HG03565 (cell line): ENCODE measurements around the gene FBRSL1.

Experiments
- ATAC-seq: cut with Tn5 transposase; IDR thresholded peaks from one replicate; pipeline ENCODE4 v1.9.1; 2021; ENCODE audit warnings: mild to moderate bottlenecking, moderate library complexity; ENCODE audit not compliant: unreplicated experiment

Gene FBRSL1

DNA sequence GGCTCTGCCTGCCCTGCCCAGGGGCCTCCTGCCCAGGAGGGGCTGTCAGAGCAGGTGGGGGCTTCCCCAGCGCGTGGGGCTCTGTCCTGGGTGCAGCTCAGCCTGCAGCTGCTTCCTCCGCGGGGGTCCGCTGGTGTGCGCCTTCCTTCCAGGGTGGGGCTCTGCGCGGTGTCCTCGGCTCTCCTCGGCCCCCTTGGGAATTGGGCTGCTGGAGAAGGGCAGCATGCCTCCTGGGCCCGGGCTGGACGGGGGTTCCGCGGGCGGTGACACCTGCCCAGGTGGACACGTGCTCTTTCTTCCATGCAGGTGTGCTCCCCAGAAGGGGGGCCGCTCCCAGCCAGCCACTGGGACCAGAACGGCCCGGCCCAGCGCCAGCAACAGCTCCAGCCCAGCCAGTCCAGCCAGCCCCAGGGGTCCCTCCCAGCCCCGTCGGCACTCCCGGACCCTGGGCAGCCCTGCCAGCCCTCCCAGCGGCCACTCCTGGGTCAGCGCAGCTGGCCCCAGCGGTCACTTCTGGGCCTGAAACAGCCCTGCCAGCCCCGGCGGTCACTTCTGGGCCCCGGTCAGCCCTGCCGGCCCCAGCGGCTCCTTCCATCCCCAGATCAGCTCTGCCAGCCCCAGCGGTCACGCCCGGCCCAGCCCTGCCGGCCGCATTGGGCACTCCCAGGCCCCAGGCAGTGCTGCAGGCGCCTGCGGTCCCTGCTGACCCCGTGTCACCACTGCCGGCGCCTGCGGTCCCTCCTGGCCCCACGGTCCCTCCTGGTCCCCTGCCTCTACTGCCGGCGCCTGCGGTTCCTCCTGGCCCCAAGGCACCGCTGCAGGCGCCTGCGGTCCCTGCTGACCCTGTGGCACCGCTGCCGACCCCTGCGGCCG, 19.1 kb downstream of the FBRSL1 start:
- no peak for ATAC-seq

DNA sequence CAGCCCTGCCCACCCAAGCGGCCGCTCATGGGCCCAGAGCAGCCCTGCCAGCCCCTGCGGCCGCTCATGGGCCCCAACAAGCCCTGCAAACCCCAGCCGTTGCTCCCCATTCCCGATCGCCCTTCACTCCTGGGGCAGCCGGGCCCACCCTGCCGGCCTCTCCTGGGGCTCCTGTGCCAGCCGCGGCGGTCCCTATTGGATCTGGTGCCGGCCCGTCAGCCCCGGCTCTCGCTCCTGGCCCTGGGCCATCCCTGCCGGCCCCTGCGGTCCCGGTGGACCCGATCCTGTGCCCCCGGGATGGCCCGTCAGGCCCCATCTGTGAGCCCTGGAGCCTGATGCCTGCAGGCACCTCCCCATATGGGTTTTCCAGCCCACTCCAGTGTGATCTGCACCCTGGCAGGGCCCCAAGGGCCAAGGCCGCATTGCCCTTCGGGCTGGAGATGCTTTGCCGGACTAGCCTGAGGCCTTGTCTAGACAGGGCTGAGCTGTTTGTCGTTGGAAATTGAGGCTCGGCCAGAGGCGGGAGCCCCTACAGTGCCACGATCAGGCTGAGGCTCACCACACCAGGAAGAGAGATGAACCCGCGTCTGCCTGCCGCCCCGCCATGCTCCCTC, 20.3 kb downstream of the FBRSL1 start:
- no peak for ATAC-seq

DNA sequence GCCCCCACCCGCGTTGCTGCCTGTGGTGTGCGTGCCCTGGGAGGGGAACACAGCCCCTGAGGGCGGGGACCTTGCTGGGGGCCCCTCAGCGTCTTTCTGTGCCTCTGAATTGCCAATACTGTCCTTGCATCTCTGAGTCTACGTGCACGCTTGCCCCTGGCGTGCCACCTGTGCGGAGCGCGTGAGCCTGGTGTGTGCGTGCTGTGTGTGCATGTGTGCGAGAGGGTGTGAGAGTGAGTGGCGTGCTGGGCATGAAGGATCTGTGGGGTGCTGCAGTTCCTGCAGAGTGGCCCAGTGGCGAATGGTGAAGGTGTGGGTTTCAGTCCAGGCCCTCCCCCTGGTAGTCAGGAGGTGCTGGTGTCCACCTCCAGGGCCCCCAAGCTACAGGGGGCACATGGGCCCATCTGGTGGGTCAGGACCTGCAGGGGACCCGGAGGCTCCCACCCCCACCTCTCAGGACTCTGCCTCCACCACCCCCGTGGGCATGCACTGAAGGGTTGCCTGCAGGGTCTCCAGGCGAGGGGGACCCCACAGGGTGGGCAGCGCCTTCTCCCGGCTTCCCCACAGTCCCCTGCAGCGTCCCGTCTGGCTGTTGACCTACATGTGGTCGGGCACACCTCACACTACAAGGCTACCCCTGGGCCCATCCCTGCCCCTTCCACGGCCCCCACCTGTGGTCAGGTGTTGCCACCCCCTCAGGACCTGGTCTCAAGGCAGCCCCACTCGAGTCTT, 21.0 kb downstream of the FBRSL1 start:
- ATAC-seq: no peak

DNA sequence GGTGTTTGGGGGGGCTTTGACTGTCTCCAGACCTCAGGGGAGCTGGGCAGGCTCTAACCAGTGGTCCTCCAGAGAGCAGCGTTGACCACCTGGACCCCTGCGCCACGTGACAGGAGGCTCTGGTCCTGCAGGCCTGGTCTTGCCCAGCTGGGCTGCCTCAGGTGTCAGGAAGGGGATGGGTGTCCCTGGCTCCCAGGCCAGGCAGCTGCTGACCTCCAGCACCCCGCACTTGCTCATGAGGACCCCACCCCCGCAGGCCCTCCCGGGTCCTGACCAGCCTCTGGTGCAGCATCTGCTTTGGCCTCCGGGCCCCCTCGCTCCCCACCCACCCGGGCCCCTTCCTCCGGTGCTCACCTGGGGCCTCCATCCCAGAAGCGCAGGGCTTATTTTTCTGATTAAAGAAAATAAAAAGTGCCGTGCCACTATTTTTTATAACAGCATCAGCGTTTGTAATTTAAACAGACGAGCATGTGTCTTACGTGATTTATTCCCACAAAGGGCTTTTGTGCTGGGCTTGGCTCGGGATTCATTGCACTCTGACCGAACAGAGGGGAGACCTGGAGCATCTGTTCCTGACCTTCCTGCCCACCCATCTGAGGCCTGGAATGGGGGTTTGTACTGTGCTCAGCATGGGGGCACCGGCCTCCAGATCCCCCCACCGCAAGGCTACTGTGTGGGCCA, 21.7 kb downstream of the FBRSL1 start:
- ATAC-seq: no peak

DNA sequence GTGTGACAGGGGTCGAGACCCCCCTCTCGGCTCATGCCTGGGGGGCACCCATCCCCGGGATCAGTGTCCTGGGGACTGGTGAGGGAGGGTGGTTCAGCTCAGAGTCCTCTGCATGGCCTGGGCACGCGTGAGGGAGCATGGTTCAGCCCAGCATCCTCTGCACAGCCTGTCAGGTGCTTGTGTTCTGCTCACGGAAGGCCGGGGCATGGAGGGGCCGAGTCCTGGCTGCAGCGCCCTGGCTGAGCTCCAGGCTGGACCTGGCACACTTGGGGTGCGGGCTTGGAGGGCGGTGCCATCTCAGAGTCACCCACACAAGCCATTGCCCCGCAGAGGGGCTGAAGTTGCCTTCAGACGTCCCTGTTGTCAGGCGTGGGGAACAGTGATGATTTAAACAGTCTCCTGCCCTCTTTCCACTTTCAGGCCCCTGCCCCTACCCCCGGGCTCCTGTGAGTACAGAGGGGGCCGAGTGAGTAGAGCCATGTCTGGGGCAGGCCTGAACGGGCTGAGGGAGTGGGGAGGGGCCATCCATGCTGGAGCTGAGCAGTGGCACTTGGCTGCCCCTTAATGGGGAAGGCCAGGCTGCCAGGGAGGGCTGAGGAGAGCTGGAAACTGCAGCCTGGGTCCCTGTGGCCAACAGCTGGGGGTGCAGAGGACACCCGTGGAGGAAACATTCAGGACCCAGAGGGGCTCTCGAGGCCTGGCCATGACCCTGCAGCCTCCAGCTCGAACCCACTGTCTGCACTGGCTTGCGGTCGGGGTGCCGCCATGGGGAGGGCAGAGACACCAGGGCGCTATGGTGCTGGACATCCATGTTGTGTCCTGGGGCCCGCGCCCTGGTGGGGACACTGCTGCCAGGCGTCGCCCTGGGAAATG, 22.5 kb downstream of the FBRSL1 start:
- no peak for ATAC-seq

DNA sequence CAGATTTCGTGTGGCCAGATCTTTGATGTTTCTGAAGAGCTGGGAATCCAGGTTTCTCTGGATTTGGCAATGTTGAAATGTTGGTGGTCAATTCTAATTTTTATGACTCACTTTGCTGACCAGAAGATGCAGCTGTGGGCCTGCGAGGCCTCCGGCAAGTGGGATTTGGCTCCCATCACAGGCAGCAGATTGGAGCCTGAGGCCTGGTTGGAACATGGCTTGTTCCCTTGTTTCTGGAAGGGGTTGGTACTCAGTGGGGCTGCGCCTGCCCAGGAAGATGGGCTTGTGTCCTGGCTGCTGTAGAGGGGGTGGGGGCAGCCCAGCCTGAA, 23.1 kb downstream of the FBRSL1 start:
- ATAC-seq: no peak

DNA sequence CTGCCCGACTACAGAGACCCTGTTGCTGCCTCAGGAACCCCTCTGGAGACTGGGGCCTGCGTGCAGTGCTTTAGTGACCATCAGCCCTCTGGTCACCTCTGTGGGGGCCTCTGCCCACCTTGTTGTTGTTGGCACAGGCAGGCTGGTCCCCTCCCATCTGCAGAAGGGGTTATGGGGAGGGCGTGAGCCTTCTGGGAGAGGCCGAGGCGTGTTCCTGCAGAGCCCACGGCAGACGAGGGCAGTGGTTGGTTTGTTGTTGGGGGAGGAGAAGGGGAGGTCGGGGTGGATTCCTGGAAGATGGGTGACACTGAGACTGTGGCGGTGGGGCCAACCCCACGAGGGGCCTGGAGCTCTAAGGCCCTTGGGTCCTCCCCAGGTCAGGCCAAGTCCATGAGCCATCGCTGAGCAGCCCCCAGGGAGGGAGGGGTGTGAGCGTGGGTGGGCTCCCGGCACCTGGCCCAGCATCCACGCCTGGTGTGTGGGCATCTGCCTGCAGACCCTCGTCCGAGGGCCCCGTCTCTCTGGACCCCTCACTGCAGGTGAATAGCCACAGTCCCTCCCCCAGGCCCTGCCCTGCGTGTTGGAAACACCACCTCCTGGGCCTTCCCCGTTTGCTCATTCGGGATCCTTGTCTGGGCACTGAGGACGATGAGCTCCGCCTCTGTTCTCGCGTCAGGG, 23.6 kb downstream of the FBRSL1 start:
- no peak for ATAC-seq

DNA sequence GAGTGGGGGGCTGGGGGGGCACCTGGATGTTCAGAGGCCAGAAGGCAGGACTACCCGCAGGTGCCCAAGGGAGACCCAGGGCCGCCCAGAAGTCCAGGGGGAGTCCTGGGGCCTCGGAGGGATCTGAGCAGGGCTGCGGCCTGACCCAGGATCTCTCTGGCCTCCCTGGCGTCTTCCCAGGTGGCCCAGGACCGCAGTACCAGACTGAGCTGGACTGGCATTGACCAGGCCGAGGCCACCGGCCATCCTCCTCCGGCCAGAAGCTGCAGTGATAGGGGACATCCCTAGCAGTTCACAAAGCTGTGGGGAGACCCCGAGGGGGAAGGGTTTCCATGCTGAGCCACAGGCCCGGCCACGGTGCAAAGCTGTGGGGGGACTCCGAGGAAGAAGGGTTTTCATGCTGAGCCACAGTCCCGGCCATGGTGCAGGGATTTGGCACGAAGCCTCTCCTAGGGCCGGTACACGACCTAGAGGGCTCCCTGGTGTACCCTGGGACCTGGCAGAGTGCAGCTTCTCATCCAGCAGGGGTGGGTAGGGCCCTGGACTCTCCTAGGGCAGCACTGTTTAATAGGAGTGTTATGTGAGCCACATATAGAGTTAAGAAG, 24.4 kb downstream of the FBRSL1 start:
- no peak for ATAC-seq

DNA sequence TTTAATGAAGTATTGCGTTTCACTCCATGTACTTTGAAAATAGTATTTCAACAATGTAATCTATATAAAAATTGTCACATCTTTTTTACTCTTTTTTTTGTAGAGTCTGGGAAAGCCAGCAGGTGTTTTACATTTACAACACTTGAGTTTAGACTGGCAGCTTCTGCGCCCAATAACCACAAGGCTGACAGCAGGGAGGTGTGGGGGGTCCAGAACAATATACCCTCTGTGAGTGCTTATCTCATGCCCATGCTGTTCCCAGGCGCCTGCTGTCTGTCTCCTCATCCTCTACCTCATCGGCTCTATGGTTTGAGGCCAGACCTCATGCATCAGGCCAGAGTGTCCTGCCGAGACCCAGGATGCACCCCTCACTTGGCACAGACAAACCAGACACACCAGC, 24.9 kb downstream of the FBRSL1 start:
- ATAC-seq: no peak

DNA sequence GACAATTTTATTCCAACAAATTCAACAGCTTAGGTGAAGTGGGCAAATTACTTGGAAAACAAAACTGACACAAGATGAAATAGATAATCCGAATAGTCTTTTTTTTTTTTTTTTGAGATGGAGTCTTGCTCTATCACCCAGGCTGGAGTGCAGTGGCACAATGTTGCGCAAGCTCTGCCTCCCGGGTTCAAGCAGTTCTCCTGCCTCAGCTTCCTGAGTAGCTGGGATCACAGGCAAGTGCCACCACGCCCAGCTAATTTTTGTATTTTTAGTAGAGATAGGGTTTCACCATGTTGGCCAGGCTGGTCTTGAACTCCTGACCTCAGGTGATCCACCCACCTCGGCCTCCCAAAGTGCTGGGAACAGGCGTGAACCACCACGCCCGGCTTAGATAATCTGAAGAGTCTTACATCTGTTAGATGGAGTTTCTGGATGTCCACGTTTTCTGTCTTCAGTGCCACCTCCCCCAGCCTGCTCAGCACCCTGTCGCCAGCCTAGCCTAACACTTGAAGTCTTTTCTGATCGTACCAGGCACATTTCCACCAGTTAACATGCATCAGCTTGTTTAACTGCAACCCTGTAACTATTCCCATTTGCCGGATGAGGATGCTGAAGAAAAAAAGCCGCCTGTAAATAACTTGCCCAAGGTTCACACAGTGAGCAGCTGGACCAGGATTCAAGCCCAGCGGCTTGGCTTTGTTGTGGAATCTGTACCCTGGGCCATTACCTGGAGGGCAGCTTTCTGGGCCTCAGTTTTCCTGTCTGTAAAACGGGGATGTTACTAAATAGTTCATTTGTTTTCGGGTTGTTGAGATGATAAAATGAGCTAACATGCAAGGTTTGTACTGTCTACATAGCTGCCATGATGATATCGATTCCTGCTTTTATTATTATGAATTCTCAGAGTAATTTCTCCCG, 26.4 kb downstream of the FBRSL1 start:
- ATAC-seq: no peak

DNA sequence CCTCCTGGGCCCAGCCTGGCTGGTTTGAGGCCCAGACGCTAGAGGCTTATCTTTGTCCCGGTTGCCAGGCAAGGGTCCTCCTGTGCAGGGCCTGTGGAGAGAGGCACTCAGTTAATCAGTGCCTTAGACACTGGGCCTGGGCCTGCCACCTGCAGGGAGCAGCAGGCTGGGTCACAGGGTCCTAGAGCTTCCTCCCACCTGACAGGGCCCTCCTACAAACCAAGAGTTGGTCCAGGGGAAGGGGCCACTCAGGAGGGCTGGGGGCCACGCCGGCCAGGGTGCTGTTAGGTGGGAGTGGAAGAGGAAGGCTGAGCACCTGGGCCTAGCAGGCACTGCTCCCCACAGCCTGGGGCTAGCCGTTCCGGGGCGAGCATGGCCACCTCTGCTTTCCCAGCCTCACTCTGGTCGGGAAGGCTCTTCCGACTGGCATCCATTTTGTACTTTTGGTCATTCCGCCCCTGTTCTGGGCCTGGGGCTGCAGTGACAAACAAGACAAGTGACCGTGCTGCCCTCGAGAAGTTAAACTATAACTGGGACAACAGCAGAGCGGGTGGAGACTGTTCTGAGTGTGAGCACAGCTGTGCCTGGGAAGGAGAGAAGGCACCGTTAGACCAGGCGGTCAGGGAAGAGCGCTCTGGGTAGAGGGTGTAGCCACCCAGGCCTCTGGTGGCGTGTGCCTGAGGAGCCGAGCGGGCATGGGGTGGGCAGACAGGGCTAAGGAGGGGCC, 27.2 kb downstream of the FBRSL1 start:
- no peak for ATAC-seq

DNA sequence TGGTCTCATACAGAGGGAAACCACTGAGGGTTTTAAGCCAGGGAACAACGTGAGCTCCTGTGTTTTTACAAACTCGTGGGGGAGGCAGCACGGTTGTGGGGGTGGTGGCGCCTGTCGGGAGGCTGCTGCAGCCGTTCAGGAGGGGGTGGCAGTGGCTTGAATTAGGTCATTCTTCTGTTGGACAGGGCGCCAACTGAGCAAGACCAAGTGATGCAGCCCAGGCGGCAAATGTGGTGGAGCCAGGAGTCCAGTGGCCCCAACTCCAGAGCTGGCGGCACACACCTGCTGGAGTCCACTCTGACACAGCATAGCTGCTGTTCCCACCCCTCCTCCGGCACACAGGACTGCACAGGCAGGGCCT, 27.8 kb downstream of the FBRSL1 start:
- no peak for ATAC-seq

DNA sequence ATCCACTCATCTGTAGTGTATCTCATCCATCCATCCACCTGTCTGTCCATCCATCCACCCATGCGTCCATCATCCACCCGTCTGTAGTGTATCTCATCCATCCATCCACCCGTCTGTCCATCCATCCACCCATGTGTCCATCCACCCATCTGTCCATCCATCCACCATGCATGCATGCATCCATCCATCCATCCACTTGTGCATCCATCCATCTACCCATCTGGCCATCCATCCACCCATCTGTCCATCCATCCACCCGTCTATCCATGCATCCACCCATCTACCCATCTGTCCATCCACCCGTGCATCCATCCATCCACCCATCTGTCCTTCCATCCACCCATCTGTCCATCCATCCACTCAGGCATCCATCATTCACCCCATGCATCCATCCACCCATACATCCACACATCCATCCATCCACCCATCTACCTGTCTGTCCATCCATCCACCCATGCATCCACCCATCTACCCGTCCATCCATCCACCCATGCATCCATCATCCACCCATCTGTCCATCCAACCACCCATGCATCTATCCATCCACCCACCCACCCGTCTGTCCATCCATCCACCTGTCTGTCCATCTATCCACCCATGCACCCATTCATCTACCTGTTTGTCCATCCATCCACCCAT, 28.5 kb downstream of the FBRSL1 start:
- no peak for ATAC-seq

DNA sequence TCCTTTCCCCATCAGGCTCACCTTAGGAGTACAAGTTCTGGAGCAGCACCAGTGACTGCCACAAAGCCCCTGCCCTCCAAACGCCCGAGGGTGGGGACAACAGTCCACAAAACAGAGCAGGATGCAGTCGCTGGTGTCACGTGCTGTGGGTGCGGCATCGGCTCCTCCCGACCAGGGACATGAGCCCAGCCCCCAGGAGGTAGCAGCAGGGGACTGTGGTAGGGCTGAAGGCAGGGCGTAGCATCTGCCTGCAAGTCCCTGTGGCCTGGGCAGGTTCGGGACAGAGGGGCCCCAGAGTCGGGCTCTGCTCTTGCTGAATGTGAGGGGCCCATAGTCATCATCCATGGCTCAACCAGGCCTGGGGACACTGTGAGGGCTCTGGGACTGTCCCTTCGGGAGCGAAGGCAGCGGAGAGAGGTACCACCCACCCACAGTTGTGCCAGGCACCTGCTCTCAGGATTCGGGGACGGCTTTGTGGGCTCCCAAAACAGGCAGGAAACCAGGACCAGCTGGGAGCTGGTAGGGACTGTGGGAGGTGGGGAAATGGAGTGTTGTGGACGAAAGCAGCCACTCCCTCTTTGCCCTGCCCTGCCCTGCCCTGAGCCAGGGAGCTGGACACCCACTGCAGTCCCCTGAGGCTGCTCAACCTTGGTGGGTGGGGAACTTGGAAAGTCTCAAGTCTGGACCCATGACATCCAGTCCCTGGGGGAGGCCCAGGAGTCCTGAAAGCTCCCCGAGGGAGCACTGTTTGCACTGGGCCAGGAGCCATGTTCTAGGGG, 30.7 kb downstream of the FBRSL1 start:
- ATAC-seq: no peak

DNA sequence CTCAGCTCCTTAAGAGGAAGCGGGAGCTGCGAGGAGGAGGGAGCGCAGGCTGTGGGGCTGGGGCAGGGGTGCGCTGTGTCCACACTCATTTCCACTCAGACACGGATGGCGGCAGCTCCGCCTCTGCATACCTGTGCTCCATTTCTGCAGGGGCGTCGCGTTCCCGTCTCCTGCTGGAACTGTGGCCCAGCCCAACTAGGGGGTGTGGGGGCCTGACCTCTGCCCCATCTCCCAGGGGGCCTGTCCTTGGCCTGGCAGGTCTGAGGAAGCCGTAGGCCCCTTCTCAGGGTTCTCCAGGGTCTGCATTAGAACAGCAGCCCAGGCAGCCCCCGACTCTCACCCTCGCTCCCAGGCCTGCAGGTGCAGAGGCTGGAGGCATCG, 31.2 kb downstream of the FBRSL1 start:
- no peak for ATAC-seq

DNA sequence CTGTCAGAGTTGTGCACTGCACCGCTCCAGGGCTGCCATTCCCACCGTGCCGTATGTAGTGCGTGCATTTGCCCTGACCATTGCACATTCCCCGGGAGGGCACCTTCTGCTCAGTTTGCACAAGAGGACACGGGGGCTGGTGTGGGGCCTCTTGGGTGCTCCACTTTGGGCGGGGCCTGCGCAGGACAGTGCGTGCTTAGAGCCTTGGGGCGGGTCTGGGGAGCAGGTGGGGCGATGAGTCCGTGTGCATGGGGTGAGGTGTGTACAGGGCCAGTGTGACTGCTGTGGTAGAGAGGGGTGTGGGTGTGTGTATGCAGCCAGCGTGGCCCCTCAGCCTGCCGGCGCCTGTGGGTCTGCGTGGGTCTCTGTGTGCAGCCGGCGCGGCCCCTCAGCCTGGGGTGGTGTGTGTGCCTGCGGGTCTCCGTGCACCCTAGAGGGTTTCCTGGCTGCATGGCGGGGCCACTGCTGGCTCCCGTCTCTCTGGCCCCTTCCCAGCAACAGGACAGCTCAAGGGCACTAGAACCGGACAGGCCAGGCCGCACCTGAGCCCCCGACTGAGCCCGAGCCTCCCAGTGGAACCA, 31.9 kb downstream of the FBRSL1 start:
- ATAC-seq: no peak
